ENCODE measurements around the gene PSME2. TPM values are rescaled to one million over a fixed set of nuclear protein-coding genes. Genes with fewer than 3 reads are reported as not detected.

Gene PSME2
- total RNA-seq, 1 donor from 2014 or later: 575 TPM

GRCh38 chr14:24145219-24145618, 1.2 kb downstream of the PSME2 start:
- Mint-ChIP-seq H3K4me3 (peak overlapping the region; percentile 94), H3K4me1 (ENCODE audit: low read depth) (peaks cover 67% of the 10 kb centered on the region), H3K9me3 (no peaks in the 10 kb centered on the region), H3K36me3 (ENCODE audit: low read depth) (peaks cover 46% of the 10 kb centered on the region), H3K27me3 (ENCODE audit: insufficient read depth) (no peaks in the 10 kb centered on the region), H3K27ac (peak overlapping the region; percentile 98)
- intact Hi-C loops (cut with micrococcal nuclease): loop anchor here (5.0 to 10.0 kb wide), 2 partner anchors 678 to 820 kb away; partner anchors contain the start of genes NGDN and PABPN1
- no peak for DNase-seq (ENCODE audit: low spot score)

DNA sequence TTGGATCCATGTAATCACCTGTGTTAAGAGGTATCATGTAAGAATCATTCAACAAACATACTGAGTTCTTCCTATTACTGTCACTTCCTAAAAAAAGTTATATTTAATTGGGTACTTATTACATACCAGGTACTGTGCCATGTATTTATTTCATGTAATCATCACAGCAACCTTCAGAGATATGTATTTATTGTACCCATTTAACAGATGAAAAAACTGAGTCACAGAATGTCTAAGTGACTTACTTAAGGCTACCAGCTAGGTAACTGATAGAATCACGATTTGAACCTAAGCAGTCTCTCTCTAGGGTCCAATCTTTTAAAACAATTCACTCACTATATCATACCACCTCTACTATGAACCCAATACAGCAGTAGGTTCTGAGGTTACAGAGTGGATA, 2.0 kb downstream of the PSME2 start:
- no peaks in the 10 kb centered on the region for H3K9me3 Mint-ChIP-seq
- H3K27me3 Mint-ChIP-seq (ENCODE audit: insufficient read depth): no peaks in the 10 kb centered on the region
- no peak for DNase-seq (ENCODE audit: low spot score)
- H3K36me3 Mint-ChIP-seq (ENCODE audit: low read depth): peaks cover 46% of the 10 kb centered on the region
- peak overlapping the region; percentile 49 for H3K27ac Mint-ChIP-seq
- intact Hi-C loops (cut with micrococcal nuclease): loop anchor here (10.0 kb wide), 1 partner anchor 820 kb away; the partner anchor contains the start of gene PABPN1
- H3K4me3 Mint-ChIP-seq: peak overlapping the region; percentile 94
- H3K4me1 Mint-ChIP-seq (ENCODE audit: low read depth): peaks cover 67% of the 10 kb centered on the region

DNA sequence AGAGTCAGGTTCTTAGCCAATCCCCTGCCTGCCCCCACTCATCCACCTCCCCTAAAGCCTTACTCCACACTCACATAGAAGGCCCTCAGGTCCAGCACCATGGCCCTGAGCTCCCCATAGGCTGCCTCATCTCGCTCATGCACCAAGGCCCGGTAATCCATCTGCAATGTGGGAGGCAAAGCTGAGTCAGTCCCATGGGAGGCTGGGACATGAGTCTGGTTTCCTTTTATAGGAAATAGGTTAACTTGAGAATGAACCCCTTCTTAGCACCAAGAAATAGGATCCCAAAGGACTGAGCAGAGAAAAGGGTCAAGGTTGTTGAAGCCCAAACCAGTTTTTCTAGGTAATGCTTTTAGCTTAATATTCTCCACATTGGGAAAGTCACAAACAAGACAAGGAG, 2.9 kb downstream of the PSME2 start:
- Mint-ChIP-seq H3K4me1 (ENCODE audit: low read depth) (peaks cover 68% of the 10 kb centered on the region), H3K4me3 (peak overlapping the region; percentile 34), H3K9me3 (no peaks in the 10 kb centered on the region), H3K36me3 (ENCODE audit: low read depth) (peaks cover 50% of the 10 kb centered on the region), H3K27ac (peak overlapping the region; percentile 11), H3K27me3 (ENCODE audit: insufficient read depth) (no peaks in the 10 kb centered on the region)
- intact Hi-C loops (cut with micrococcal nuclease): loop anchor here (10.0 kb wide), 1 partner anchor 819 kb away; the partner anchor contains the start of gene PABPN1
- no peak for DNase-seq (ENCODE audit: low spot score)

DNA sequence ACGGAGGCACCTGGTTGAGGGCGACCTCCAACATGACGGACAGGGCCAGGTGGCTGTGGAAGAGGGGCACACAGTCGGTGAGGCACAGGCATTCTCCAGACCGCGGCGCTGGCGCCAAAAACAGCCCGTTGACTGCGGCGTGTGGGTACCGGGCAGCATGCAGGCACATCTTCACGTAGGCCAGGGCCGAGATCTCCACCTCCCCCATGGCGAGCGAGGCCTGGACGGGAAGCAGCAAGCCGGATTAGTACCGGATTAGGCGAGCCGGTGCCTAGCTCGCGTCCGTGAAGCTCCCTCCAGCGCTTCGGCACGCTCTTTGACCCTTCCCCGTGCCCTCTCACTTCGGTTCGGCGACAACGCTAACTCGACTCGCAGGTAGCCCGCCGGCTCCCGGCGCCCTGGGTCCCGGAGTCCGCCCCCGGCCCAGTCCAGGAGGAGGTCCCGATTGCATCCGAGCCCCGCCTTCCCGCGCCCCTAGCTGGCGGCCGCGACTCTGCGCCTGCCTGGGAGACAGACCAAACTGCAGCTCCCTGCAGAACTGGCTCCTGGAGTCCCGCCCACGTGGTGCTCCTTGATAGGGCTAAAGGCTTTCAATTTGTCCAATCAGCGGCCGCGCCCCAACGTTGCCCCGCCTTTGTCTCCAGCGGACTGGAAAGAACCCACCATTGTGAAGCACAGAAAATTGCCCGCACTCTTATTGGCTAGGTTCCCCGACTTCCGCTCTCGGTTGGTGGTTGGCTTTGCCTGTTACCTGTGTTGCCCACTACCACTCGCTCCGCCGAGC, 5.1 kb downstream of the PSME2 start, which contains the start of gene EMC9:
Gene EMC9 (minus strand): TSS at position 495 of the 784 bp plus-strand sequence. CDS start 287 bp downstream, at position 208.
- intact Hi-C loops (cut with micrococcal nuclease): loop anchor here (1.0 to 10.0 kb wide), 5 partner anchors 20 to 816 kb away; partner anchors contain the start of genes CHMP4A, DCAF11, DHRS1 and IRF9
- Mint-ChIP-seq H3K4me3 (peak within 1 kb of the TSS; percentile 98), H3K9me3 (no peaks in the 10 kb centered on the region), H3K27me3 (ENCODE audit: insufficient read depth) (no peaks in the 10 kb centered on the region), H3K36me3 (ENCODE audit: low read depth) (peaks cover 59% of the 10 kb centered on the region), H3K27ac (peak within 1 kb of the TSS; percentile 92), H3K4me1 (ENCODE audit: low read depth) (peaks cover 80% of the 10 kb centered on the region)
- DNase-seq (ENCODE audit: low spot score): peak; percentile 100

GRCh38 chr14:24139272-24139934, 7.0 kb downstream of the PSME2 start:
- Mint-ChIP-seq H3K9me3 (no peaks in the 10 kb centered on the region), H3K27me3 (ENCODE audit: insufficient read depth) (no peaks in the 10 kb centered on the region), H3K4me1 (ENCODE audit: low read depth) (peaks cover 72% of the 10 kb centered on the region), H3K27ac (peak overlapping the region; percentile 70), H3K4me3 (peak overlapping the region; percentile 98), H3K36me3 (ENCODE audit: low read depth) (peaks cover 44% of the 10 kb centered on the region)
- intact Hi-C loops (cut with micrococcal nuclease): no loop called here
- no peak for DNase-seq (ENCODE audit: low spot score)

GRCh38 chr14:24138396-24139271, 7.8 kb downstream of the PSME2 start:
- peaks cover 65% of the 10 kb centered on the region for H3K4me1 Mint-ChIP-seq (ENCODE audit: low read depth)
- no peaks in the 10 kb centered on the region for H3K27me3 Mint-ChIP-seq (ENCODE audit: insufficient read depth)
- no peak for DNase-seq (ENCODE audit: low spot score)
- H3K36me3 Mint-ChIP-seq (ENCODE audit: low read depth): peaks cover 39% of the 10 kb centered on the region
- peak overlapping the region; percentile 98 for H3K4me3 Mint-ChIP-seq
- intact Hi-C loops (cut with micrococcal nuclease): no loop called here
- H3K9me3 Mint-ChIP-seq: no peaks in the 10 kb centered on the region
- peak overlapping the region; percentile 70 for H3K27ac Mint-ChIP-seq

GRCh38 chr14:24137529-24138395, 8.6 kb downstream of the PSME2 start:
- intact Hi-C loops (cut with micrococcal nuclease): no loop called here
- Mint-ChIP-seq H3K27ac (peak overlapping the region; percentile 57), H3K9me3 (no peaks in the 10 kb centered on the region), H3K27me3 (ENCODE audit: insufficient read depth) (no peaks in the 10 kb centered on the region), H3K4me3 (peak overlapping the region; percentile 98), H3K4me1 (ENCODE audit: low read depth) (peaks cover 61% of the 10 kb centered on the region), H3K36me3 (ENCODE audit: low read depth) (peaks cover 30% of the 10 kb centered on the region)
- no peak for DNase-seq (ENCODE audit: low spot score)

DNA sequence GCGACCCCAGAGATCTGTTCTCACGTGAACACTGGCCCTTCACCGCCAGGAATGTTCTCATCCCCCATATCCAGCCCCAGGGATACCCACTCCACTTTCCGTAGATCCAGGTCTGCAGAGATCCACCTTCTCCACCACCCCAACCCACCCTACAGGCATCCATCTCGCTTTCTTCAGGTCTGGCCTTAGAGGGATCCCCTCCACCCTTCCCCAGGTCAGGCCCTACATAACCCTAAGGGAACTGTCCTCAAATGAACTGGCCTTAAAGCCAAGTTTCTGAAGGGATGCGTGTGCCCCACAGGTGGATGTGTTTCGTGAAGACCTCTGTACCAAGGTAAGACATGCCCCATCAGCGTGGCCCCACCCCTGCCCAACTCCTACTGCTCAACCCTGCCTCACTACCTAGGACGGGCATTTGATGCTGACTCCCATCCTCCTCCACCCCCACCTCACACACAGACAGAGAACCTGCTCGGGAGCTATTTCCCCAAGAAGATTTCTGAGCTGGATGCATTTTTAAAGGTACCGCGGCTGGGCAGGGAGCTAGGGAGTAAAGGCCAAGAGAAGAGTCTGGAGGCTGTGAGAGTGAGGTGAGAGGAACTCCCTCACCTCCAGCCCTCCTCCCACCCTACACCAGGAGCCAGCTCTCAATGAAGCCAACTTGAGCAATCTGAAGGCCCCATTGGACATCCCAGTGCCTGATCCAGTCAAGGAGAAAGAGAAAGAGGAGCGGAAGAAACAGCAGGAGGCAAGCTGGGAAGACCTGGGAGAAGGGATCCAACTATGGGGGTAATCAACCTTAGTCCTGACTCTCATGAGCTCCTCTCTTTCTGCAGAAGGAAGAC, 9.5 kb downstream of the PSME2 start:
- Mint-ChIP-seq H3K9me3 (no peaks in the 10 kb centered on the region), H3K36me3 (ENCODE audit: low read depth) (peaks cover 29% of the 10 kb centered on the region), H3K4me1 (ENCODE audit: low read depth) (peaks cover 65% of the 10 kb centered on the region), H3K27ac (peak overlapping the region; percentile 90), H3K4me3 (peak overlapping the region; percentile 92), H3K27me3 (ENCODE audit: insufficient read depth) (no peaks in the 10 kb centered on the region)
- DNase-seq (ENCODE audit: low spot score): no peak
- intact Hi-C loops (cut with micrococcal nuclease): loop anchor here (1.0 kb wide), 4 partner anchors 9 to 42 kb away; partner anchors contain the start of genes IRF9 and PSME2

GRCh38 chr14:24135834-24136683, 10.4 kb downstream of the PSME2 start, which contains the start of gene PSME1:
PSME1 (plus strand) TSS chr14:24136194; CDS start chr14:24136263, 69 bp downstream.
- DNase-seq (ENCODE audit: low spot score): peak; percentile 92
- Mint-ChIP-seq H3K36me3 (ENCODE audit: low read depth) (peaks cover 29% of the 10 kb centered on the region), H3K9me3 (no peaks in the 10 kb centered on the region), H3K4me1 (ENCODE audit: low read depth) (peaks cover 64% of the 10 kb centered on the region), H3K4me3 (peak within 1 kb of the TSS; percentile 92), H3K27ac (peak within 1 kb of the TSS; percentile 90), H3K27me3 (ENCODE audit: insufficient read depth) (no peaks in the 10 kb centered on the region)
- intact Hi-C loops (cut with micrococcal nuclease): loop anchor here (1.0 kb wide), 4 partner anchors 10 to 41 kb away; partner anchors contain the start of genes IRF9 and PSME2

- intact Hi-C loops (cut with micrococcal nuclease): no loop called here
- Mint-ChIP-seq H3K27ac (peak overlapping the region; percentile 89), H3K36me3 (ENCODE audit: low read depth) (peaks cover 29% of the 10 kb centered on the region), H3K4me1 (ENCODE audit: low read depth) (peaks cover 59% of the 10 kb centered on the region), H3K27me3 (ENCODE audit: insufficient read depth) (no peaks in the 10 kb centered on the region), H3K9me3 (no peaks in the 10 kb centered on the region), H3K4me3 (peak overlapping the region; percentile 92)
- DNase-seq (ENCODE audit: low spot score): no peak
These were observed 10.9 kb downstream of the PSME2 start for GRCh38 chr14:24135584-24135833.
